Cardiac muscle cell (in vitro differentiated cells and primary cell): ENCODE results near the gene MRPS17. TPM values are rescaled to one million over a fixed set of nuclear protein-coding genes. Genes with fewer than 3 reads are reported as not detected.

ENCODE experiments used
- DNase-seq, 2 donors: peaks; one replicate each; pipeline versions ENCODE4 v3.0.0 to v3.0.0-alpha.2; 2010 to 2017; ENCODE audit warnings: low read depth in 1 of 2, low spot score in 1 of 2
- H3K27ac ChIP-seq: fragments of 200-600 bp; sonication (generic); 2 replicates; pipeline ENCODE4 v1.5.1; 2016
- H3K27me3 ChIP-seq: fragments of 200-600 bp; sonication (generic); 2 replicates; pipeline ENCODE4 v1.6.0; 2016; ENCODE audit warnings: control low read depth
- H3K36me3 ChIP-seq: fragments of 200-600 bp; sonication (generic); 2 replicates; pipeline ENCODE4 v1.5.1; 2016; ENCODE audit warnings: control low read depth
- H3K4me1 ChIP-seq: fragments of 200-600 bp; sonication (generic); 2 replicates; pipeline ENCODE4 v1.8.1; 2017; ENCODE audit warnings: low read depth, mild to moderate bottlenecking, mixed run types
- H3K4me3 ChIP-seq: fragments of 200-600 bp; sonication (generic); 2 replicates; pipeline ENCODE4 v1.5.1; 2016; ENCODE audit warnings: mild to moderate bottlenecking
- H3K9me3 ChIP-seq: fragments of 200-600 bp; sonication (generic); 2 replicates; pipeline ENCODE4 v1.5.1; 2017; ENCODE audit warnings: low read depth, mild to moderate bottlenecking, control low read depth
- CTCF ChIP-seq: IDR thresholded peaks from 2 replicates; pipeline ENCODE4 v1.5.1; 2012; ENCODE audit warnings: low read depth, mild to moderate bottlenecking, low read length
- polyA plus RNA-seq: library from polyadenylated mRNA; unstranded; fragments of >200 nt; fragmentation: Nextera tagmentation; extraction: Ambion mirVana; gene quantifications from 2 replicates; pipeline ENCODE4 v1.2.1, GENCODE V29; 2016
- total RNA-seq: library from RNA; depleted of rRNA; stranded (reverse); fragments of >200 nt; gene quantifications from 2 replicates; pipeline ENCODE4 v1.2.3, GENCODE V29; 2016

Gene MRPS17
- total and polyA plus RNA-seq, 2 experiments from 2014 or later: 7.8 to 34.4 TPM

- Histone ChIP-seq H3K9me3 (no peaks in the 10 kb centered on the region), H3K27ac (peak overlapping the region; percentile 17), H3K36me3 (peaks cover 38% of the 10 kb centered on the region), H3K4me3 (no peak overlapping the region), H3K4me1 (peaks cover 4% of the 10 kb centered on the region), H3K27me3 (no peaks in the 10 kb centered on the region)
- no peak for TF ChIP-seq CTCF
- peak in 1 of 2 donors; percentile 64 for DNase-seq
Measured at GRCh38 chr7:55977831-55978230, 26.2 kb downstream of the MRPS17 start.

DNA sequence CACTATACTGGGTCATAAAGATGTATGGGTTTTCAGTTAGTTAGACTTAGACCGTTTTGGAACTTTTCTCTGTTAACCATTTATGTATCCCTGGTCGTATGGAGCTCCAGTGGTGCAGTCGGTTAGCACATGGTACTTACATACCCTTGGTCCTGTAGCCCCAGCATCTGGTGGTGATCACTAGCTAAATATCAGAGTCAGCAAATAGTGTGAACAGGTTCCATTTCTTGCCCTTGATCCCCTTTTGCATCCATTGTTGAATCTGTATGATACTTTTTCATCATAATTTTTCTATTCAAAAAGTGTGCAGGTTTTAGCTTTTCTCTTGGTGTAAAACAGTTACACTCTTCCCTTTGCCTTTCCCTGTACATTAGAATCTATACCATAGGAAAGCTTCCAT, 28.6 kb downstream of the MRPS17 start:
- no peak for TF ChIP-seq CTCF
- Histone ChIP-seq H3K27me3 (no peaks in the 10 kb centered on the region), H3K4me3 (no peak overlapping the region), H3K9me3 (no peaks in the 10 kb centered on the region), H3K4me1 (peaks cover 4% of the 10 kb centered on the region), H3K27ac (no peak overlapping the region), H3K36me3 (peaks cover 61% of the 10 kb centered on the region)
- no peak for DNase-seq

DNA sequence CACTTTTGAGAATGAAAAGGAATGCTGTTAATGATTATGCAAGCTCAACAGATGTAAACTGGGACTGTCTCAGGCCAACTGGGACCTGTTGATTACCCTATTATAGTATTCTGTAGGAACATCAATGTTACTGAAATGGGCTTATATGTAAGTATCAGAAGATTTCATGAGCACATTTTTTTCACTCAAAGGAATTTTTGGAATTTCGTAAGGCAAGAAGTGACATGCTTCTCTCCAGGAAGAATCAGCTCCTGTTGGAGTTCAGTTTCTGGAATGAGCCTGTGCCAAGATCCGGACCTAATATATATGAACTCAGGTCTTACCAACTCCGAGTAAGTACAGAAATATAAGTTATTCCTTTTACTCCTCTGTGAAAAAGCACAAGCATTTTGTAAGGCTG, 31.9 kb downstream of the MRPS17 start:
- Histone ChIP-seq H3K4me3 (no peak overlapping the region), H3K27me3 (no peaks in the 10 kb centered on the region), H3K36me3 (peaks cover 68% of the 10 kb centered on the region), H3K27ac (no peak overlapping the region), H3K9me3 (no peaks in the 10 kb centered on the region), H3K4me1 (no peaks in the 10 kb centered on the region)
- no peak for DNase-seq
- no peak for TF ChIP-seq CTCF

DNA sequence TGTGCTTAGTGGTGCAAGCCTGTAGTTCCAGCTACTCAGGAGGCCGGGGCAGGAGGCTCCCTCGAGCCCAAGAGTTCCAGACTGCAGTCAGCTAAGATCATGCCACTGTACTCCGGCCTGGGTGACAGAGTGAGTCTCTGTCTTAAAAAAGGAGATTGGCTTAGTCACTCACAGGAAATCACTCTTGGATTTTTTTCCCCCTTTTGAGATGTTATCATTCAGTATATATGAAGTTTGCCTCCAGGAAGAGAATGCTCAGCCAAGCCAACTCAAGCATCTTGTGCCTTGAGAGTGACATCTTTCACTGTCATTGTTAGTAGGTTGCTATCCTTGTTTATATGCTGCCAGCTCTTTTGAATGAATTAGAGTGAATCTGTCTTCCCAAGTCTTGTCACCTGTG, 40.7 kb downstream of the MRPS17 start:
- DNase-seq: no peak
- Histone ChIP-seq H3K4me1 (no peaks in the 10 kb centered on the region), H3K27ac (no peak overlapping the region), H3K4me3 (no peak overlapping the region), H3K27me3 (no peaks in the 10 kb centered on the region), H3K9me3 (no peaks in the 10 kb centered on the region), H3K36me3 (peaks cover 42% of the 10 kb centered on the region)
- TF ChIP-seq CTCF: no peak

DNA sequence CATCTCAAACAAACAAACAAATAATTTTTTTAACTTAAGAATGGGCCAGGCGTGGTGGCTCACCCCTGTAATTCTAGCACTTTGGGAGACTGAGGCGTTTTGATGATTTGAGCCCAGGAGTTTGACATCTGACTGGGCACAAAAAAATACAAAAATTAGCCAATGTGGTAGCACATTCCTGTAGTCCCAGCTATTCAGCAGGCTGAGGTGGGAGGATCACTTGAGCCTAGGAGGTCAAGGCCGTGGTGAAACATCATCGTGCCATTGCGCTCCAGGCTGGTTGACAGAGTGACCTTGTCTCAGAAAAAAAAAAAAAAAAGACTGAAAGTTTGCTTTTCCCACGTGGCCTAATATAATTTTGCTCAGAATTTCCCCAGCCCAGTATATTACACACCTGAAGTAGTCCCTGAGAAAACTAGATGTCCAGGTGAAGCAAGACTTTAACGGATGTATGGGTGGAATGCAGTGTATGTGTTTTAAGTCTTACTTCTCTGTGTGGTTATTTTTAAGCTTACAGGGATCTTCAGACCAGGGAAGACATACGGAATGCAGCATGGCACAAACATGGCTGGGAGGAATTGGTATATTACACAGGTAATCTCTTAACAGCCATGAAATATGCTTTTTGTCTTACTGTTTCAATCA, 45.3 kb downstream of the MRPS17 start:
- Histone ChIP-seq H3K9me3 (no peaks in the 10 kb centered on the region), H3K36me3 (peaks cover 28% of the 10 kb centered on the region), H3K4me3 (no peak overlapping the region), H3K27me3 (no peaks in the 10 kb centered on the region), H3K27ac (no peak overlapping the region), H3K4me1 (no peaks in the 10 kb centered on the region)
- no peak for DNase-seq
- TF ChIP-seq CTCF: no peak

DNA sequence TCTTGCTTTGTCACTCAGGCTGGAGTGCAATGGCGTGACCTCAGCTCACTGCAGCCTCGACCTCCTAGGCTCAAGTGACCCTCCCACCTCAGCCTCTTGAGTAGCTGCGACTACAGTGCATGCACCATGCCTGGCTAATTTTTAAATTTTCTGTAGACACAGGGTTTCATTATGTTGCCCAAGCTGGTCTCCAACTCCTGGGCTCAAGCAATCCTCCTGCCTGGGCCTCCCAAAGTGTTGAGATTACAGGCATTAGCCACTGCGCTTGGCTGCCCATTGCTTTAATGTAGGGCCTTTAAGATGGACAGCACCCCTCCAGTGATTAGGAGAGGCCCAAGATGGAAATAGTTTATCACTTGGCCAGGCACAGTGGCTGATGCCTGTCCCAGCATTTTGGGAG, 52.1 kb downstream of the MRPS17 start:
- no peak overlapping the region for H3K27ac ChIP-seq
- no peak for TF ChIP-seq CTCF
- no peaks in the 10 kb centered on the region for H3K4me1 ChIP-seq
- no peak for DNase-seq
- H3K27me3 ChIP-seq: no peaks in the 10 kb centered on the region
- no peaks in the 10 kb centered on the region for H3K36me3 ChIP-seq
- H3K9me3 ChIP-seq: no peaks in the 10 kb centered on the region
- no peak overlapping the region for H3K4me3 ChIP-seq
